HEK293T (cell line): ENCODE results near the gene COL26A1.

Experiments
- CTCF ChIA-PET: fragments of 350-600 bp; formaldehyde crosslinking; extraction: SDS; loops from one replicate; lab custom pipeline; 2021; ENCODE audit warnings: antibody characterized with exemption, inconsistent platforms; lab: Yijun Ruan, JAX
- POLR2A ChIA-PET: fragments of 350-600 bp; formaldehyde crosslinking; extraction: SDS; loops from one replicate; lab custom pipeline; 2020; ENCODE audit warnings: antibody characterized with exemption, inconsistent platforms; lab: Yijun Ruan, JAX
- DNase-seq: peaks from one replicate; pipeline ENCODE4 v3.0.0; 2012; ENCODE audit warnings: mixed read lengths; ENCODE audit errors: extremely low spot score
- ARNT ChIP-seq: fragments of 450-650 bp; IDR thresholded peaks from 2 replicates; pipeline ENCODE4 v1.6.1; 2017; ENCODE audit warnings: mild to moderate bottlenecking
- BHLHE40 ChIP-seq: fragments of 450-650 bp; IDR thresholded peaks from 2 replicates; pipeline ENCODE4 v1.6.1; 2016; ENCODE audit warnings: mild to moderate bottlenecking, moderate library complexity, borderline replicate concordance
- CTBP1 ChIP-seq: fragments of 450-650 bp; IDR thresholded peaks from 2 replicates; pipeline ENCODE4 v1.6.1; 2016; ENCODE audit warnings: borderline replicate concordance
- ELF4 ChIP-seq: fragments of 450-650 bp; IDR thresholded peaks from 2 replicates; pipeline ENCODE4 v1.6.1; 2017; ENCODE audit warnings: antibody characterized with exemption
- FOXA1 ChIP-seq: fragments of 450-650 bp; IDR thresholded peaks from 2 replicates; pipeline ENCODE4 v1.6.1; 2016; ENCODE audit warnings: mild to moderate bottlenecking
- FOXK2 ChIP-seq: fragments of 450-650 bp; IDR thresholded peaks from 2 replicates; pipeline ENCODE4 v1.6.1; 2016; ENCODE audit warnings: mild to moderate bottlenecking
- FOXM1 ChIP-seq: fragments of 450-650 bp; IDR thresholded peaks from 2 replicates; pipeline ENCODE4 v1.6.1; 2017; ENCODE audit warnings: mild to moderate bottlenecking, borderline replicate concordance
- HDGF ChIP-seq: fragments of 450-650 bp; IDR thresholded peaks from 2 replicates; pipeline ENCODE4 v1.6.1; 2017; ENCODE audit warnings: antibody characterized with exemption, borderline replicate concordance
- L3MBTL2 ChIP-seq: fragments of 450-650 bp; conservative IDR thresholded peaks from 2 replicates; pipeline ENCODE4 v1.6.1; 2016; ENCODE audit warnings: mild to moderate bottlenecking
- LEF1 ChIP-seq: fragments of 450-650 bp; IDR thresholded peaks from 2 replicates; pipeline ENCODE4 v1.6.1; 2017; ENCODE audit warnings: mild to moderate bottlenecking, borderline replicate concordance
- NFRKB ChIP-seq: fragments of 450-650 bp; IDR thresholded peaks from 2 replicates; pipeline ENCODE4 v1.6.1; 2016; ENCODE audit warnings: mild to moderate bottlenecking, moderate library complexity
- SP1 ChIP-seq: fragments of 450-650 bp; IDR thresholded peaks from 2 replicates; pipeline ENCODE4 v1.6.1; 2017
- SUZ12 ChIP-seq: fragments of 450-650 bp; IDR thresholded peaks from 2 replicates; pipeline ENCODE4 v1.6.1; 2016; ENCODE audit warnings: mild to moderate bottlenecking
- TARDBP ChIP-seq: fragments of 450-650 bp; IDR thresholded peaks from 2 replicates; pipeline ENCODE4 v1.6.1; 2016
- ZNF384 ChIP-seq: fragments of 450-650 bp; IDR thresholded peaks from 2 replicates; pipeline ENCODE4 v1.6.1; 2016
- TF ChIP-seq, protein P1 (sequence below): fragments of 450-650 bp; IDR thresholded peaks from 2 replicates; pipeline ENCODE4 v1.6.1; 2016

Gene COL26A1

DNA sequence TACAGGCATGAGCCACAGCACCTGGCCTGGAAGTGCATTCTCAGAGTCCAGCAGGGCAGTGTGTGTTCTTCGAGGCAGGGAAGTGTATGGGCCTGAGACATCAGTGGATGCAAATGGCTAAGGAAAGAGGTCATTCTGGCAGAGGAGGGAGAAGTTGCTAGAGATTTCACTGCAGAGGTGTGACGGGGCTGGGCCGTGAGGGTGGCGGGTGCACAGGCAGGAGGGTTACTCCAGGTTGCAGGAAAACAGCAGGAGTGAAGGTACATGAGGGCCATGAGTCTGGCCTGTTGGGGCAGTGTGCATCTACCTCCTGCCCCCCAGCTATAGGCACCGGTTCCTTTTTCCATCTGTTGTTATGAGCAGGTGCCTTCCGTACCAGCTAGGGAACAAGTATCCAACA lies 29.3 kb downstream of the COL26A1 start:
- DNase-seq = no peak
- TF ChIP-seq FOXK2 (no peak), TARDBP (no peak), LEF1 (no peak), L3MBTL2 (no peak), SUZ12 (no peak), FOXM1 (no peak), ARNT (no peak), CTBP1 (no peak), HDGF (no peak), ELF4 (no peak), NFRKB (no peak), BHLHE40 (no peak), ZNF384 (no peak), FOXA1 (no peak), SP1 (no peak)
- TF ChIP-seq, protein P1, sequence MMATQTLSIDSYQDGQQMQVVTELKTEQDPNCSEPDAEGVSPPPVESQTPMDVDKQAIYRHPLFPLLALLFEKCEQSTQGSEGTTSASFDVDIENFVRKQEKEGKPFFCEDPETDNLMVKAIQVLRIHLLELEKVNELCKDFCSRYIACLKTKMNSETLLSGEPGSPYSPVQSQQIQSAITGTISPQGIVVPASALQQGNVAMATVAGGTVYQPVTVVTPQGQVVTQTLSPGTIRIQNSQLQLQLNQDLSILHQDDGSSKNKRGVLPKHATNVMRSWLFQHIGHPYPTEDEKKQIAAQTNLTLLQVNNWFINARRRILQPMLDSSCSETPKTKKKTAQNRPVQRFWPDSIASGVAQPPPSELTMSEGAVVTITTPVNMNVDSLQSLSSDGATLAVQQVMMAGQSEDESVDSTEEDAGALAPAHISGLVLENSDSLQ = no peak
- CTCF ChIA-PET = interaction anchor here (0.6 kb wide), 1 partner anchor 84 kb away, joined by 4 read pairs; no protein-coding TSS in a partner anchor
- POLR2A ChIA-PET = no interaction called here

GRCh38 chr7:101393865-101394264 lies 31.2 kb downstream of the COL26A1 start:
- TF ChIP-seq BHLHE40 (no peak), ELF4 (no peak), FOXK2 (no peak), ZNF384 (no peak), SP1 (no peak), SUZ12 (no peak), NFRKB (no peak), ARNT (no peak), LEF1 (no peak), CTBP1 (no peak), TARDBP (no peak), FOXA1 (no peak), HDGF (no peak), L3MBTL2 (no peak), FOXM1 (no peak)
- TF ChIP-seq, protein P1 = no peak
- DNase-seq = no peak
- CTCF ChIA-PET = interaction anchor here (1.1 kb wide), 1 partner anchor 17 kb away, joined by 3 read pairs; no protein-coding TSS in a partner anchor
- POLR2A ChIA-PET = no interaction called here

- ChIA-PET CTCF (no interaction called here), POLR2A (no interaction called here)
- DNase-seq = no peak
- TF ChIP-seq ARNT (no peak), SUZ12 (no peak), TARDBP (no peak), ZNF384 (no peak), CTBP1 (no peak), L3MBTL2 (no peak), SP1 (no peak), LEF1 (no peak), BHLHE40 (no peak), FOXM1 (no peak), NFRKB (no peak), HDGF (no peak), FOXA1 (no peak), FOXK2 (no peak), ELF4 (no peak)
- TF ChIP-seq, protein P1 = no peak
Observed at GRCh38 chr7:101395376-101395775, 32.7 kb downstream of the COL26A1 start.

- POLR2A ChIA-PET = no interaction called here
- TF ChIP-seq L3MBTL2 = no peak
- no peak for TF ChIP-seq SP1
- TF ChIP-seq ZNF384 = no peak
- no peak for TF ChIP-seq NFRKB
- TF ChIP-seq HDGF = no peak
- no peak for TF ChIP-seq CTBP1
- TF ChIP-seq SUZ12 = no peak
- no peak for TF ChIP-seq FOXA1
- TF ChIP-seq FOXM1 = no peak
- no peak for TF ChIP-seq ARNT
- TF ChIP-seq BHLHE40 = no peak
- TF ChIP-seq ELF4 = no peak
- no peak for TF ChIP-seq FOXK2
- TF ChIP-seq, protein P1 = no peak
- CTCF ChIA-PET = no interaction called here
- DNase-seq = no peak
Observed at GRCh38 chr7:101397243-101397642, 34.6 kb downstream of the COL26A1 start.

GRCh38 chr7:101397770-101398324 lies 35.2 kb downstream of the COL26A1 start:
- CTCF ChIA-PET = interaction anchor here (0.6 kb wide), 1 partner anchor 12 kb away, joined by 3 read pairs; no protein-coding TSS in a partner anchor
- POLR2A ChIA-PET = no interaction called here
- no peak for DNase-seq
- TF ChIP-seq FOXK2 (no peak), ELF4 (no peak), L3MBTL2 (no peak), HDGF (no peak), TARDBP (no peak), LEF1 (no peak), ZNF384 (no peak), FOXM1 (no peak), FOXA1 (no peak), SP1 (no peak)
- TF ChIP-seq, protein P1 = no peak
